ENCODE data around the gene R3HDM4. TPM values are rescaled to one million over a fixed set of nuclear protein-coding genes. Genes with fewer than 3 reads are reported as not detected.

R3HDM4 gene
- total and polyA plus RNA-seq, 2 donors (not counting 3 experiments of a cell fraction or from before 2014, with no cell fraction given), result 51.8 to 53.9 TPM

DNA sequence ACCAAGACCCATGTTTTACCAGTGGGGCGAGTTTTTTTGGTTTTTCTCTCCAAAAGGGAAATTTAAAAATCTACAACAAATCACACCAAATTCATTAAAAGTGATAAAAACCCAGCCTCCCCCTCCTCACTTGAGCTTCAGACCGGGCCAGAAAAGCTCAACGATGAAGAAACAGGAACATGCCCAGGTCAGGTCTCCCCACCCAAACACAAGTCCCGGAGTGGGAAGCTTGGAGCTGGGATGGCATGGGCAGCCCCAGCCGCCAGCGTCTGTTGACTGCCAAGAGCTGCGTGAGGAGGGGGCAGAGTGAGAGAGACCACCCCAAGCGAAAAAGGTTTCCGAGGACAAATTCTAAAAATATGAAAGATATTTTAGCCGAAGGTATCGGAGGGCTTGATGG is 16.0 kb downstream of the R3HDM4 start:
- Histone ChIP-seq H3K36me3 (ENCODE audit: control insufficient read depth in 2 of 2, extremely low read depth in 1 of 2, insufficient read depth in 2 of 2, low read length in 2 of 2) (peaks cover 0 to 11% of the 10 kb centered on the region in 2 experiments), H3K9me1 (replicated peaks; ENCODE audit: control insufficient read depth, extremely low read depth, insufficient read depth, low read length) (no peaks in the 10 kb centered on the region), H3K27me3 (ENCODE audit: control insufficient read depth in 2 of 2, insufficient read depth in 2 of 2, low read length in 2 of 2) (no peaks in the 10 kb centered on the region), H3K27ac (ENCODE audit: insufficient read depth, low read depth, low read length) (no peak overlapping the region), H3K4me1 (ENCODE audit: control insufficient read depth, extremely low read depth, insufficient read depth, low read length) (no peaks in the 10 kb centered on the region), H3K4me2 (ENCODE audit: insufficient read depth, low read length) (no peak overlapping the region), H3K9ac (replicated peaks; ENCODE audit: extremely low read depth, insufficient read depth, low read length) (no peak overlapping the region), H3K79me2 (ENCODE audit: control insufficient read depth, insufficient read depth, low read length) (peaks cover 5% of the 10 kb centered on the region), H3K9me3 (replicated peaks; ENCODE audit: control insufficient read depth, insufficient read depth, low read length) (no peaks in the 10 kb centered on the region), H4K20me1 (replicated peaks; ENCODE audit: control insufficient read depth, extremely low read depth, insufficient read depth, low read length) (no peaks in the 10 kb centered on the region), H2AFZ (ENCODE audit: low read depth, low read length) (no peak overlapping the region), H3K4me3 (replicated peaks in 1 of 3; ENCODE audit: insufficient read depth in 1 of 3, low read depth in 1 of 3, low read length in 3 of 3) (no peak overlapping the region)
- DNase-seq (ENCODE audit: low read depth, low spot score) (no peak), FAIRE-seq (no peak)
- CTCF ChIA-PET, result interaction anchor here (0.7 to 1.3 kb wide), 2 partner anchors 9 to 31 kb away, joined by 3 read pairs; no protein-coding TSS in a partner anchor
- dilution Hi-C loops (cut with MboI; ENCODE audit: extremely low pct_ligation_motif_present, low sequenced_read_pairs), result no loop called here
- BruUV-seq (replicated peaks), result no TSS peak
- intact Hi-C loops (cut with micrococcal nuclease), result no loop called here
- POLR2A ChIA-PET, result no interaction called here
- TF ChIP-seq FOS (IDR thresholded peaks at IDR 0.05; ENCODE audit: borderline replicate concordance, insufficient read depth, low read length), result no peak
- TF ChIP-seq, protein P1, sequence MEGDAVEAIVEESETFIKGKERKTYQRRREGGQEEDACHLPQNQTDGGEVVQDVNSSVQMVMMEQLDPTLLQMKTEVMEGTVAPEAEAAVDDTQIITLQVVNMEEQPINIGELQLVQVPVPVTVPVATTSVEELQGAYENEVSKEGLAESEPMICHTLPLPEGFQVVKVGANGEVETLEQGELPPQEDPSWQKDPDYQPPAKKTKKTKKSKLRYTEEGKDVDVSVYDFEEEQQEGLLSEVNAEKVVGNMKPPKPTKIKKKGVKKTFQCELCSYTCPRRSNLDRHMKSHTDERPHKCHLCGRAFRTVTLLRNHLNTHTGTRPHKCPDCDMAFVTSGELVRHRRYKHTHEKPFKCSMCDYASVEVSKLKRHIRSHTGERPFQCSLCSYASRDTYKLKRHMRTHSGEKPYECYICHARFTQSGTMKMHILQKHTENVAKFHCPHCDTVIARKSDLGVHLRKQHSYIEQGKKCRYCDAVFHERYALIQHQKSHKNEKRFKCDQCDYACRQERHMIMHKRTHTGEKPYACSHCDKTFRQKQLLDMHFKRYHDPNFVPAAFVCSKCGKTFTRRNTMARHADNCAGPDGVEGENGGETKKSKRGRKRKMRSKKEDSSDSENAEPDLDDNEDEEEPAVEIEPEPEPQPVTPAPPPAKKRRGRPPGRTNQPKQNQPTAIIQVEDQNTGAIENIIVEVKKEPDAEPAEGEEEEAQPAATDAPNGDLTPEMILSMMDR (IDR thresholded peaks at IDR 0.05; ENCODE audit: extremely low read depth in 1 of 2, insufficient read depth in 1 of 2, low read depth in 1 of 2, low read length in 2 of 2), result no peak
- TF ChIP-seq GATA2 (IDR thresholded peaks at IDR 0.05; ENCODE audit: insufficient read depth, insufficient read length, low read depth, low read length), result no peak
- TF ChIP-seq POLR2A (IDR thresholded peaks at IDR 0.05; ENCODE audit: low read depth, low read length), result no peak
- no peak for TF ChIP-seq MYC (IDR thresholded peaks at IDR 0.05; ENCODE audit: low read depth, low read length)
- no peak for TF ChIP-seq POLR2AphosphoS5 (IDR thresholded peaks at IDR 0.05; ENCODE audit: insufficient read depth, low read depth, low read length)
- TF ChIP-seq JUN (IDR thresholded peaks at IDR 0.05; ENCODE audit: borderline replicate concordance, insufficient read depth, insufficient read length, low read depth), result no peak
- TF ChIP-seq, protein P2, sequence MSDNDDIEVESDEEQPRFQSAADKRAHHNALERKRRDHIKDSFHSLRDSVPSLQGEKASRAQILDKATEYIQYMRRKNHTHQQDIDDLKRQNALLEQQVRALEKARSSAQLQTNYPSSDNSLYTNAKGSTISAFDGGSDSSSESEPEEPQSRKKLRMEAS (IDR thresholded peaks at IDR 0.05; ENCODE audit: insufficient read depth, insufficient read length), result no peak
- TF ChIP-seq EZH2 (IDR thresholded peaks at IDR 0.05; ENCODE audit: borderline replicate concordance, low read depth, low read length, severe bottlenecking), result no peak

Data from endothelial cell of umbilical vein (primary cell).